K562 (cell line): ENCODE measurements around the gene SLC39A3. TPM values are rescaled to one million over a fixed set of nuclear protein-coding genes. Genes with fewer than 3 reads are reported as not detected.

Source experiments
- EP400 ChIP-seq: fragments of 450-650 bp; IDR thresholded peaks from 2 replicates; pipeline ENCODE4 v1.6.1; 2017; ENCODE audit warnings: antibody characterized with exemption, mild to moderate bottlenecking, moderate library complexity
- ETS1 ChIP-seq: conservative IDR thresholded peaks from 2 replicates; pipeline ENCODE4 v1.6.1; 2011; ENCODE audit warnings: low read depth, mild to moderate bottlenecking, low read length; ENCODE audit not compliant: control insufficient read depth
- L3MBTL2 ChIP-seq: fragments of 450-650 bp; IDR thresholded peaks from 2 replicates; pipeline ENCODE4 v1.6.1; 2016; ENCODE audit warnings: mild to moderate bottlenecking, moderate library complexity
- SAFB ChIP-seq: fragments of 200-400 bp; formaldehyde crosslinking; IDR thresholded peaks from 2 replicates; pipeline ENCODE4 v1.6.1; 2017; ENCODE audit warnings: low read depth, low read length, borderline replicate concordance
- SAP30 ChIP-seq: fragments of 200-600 bp; sonication (generic); IDR thresholded peaks from 2 replicates; pipeline ENCODE4 v1.6.1; 2012; ENCODE audit warnings: borderline replicate concordance, low read depth, mild to moderate bottlenecking, moderate library complexity, low read length, control low read depth, inconsistent platforms; ENCODE audit not compliant: insufficient read depth, poor library complexity, severe bottlenecking
- SFPQ ChIP-seq: fragments of 200-400 bp; formaldehyde crosslinking; IDR thresholded peaks from 2 replicates; pipeline ENCODE4 v1.6.1; 2017; ENCODE audit warnings: mild to moderate bottlenecking, low read depth, low read length, moderate library complexity
- SIN3A ChIP-seq, 2 experiments: fragments of 150-350 bp in 1 of 2; IDR thresholded peaks; 2 replicates each; pipeline ENCODE4 v1.6.1; 2011 to 2016; ENCODE audit warnings: borderline replicate concordance in 2 of 2, low read depth in 2 of 2, low read length in 2 of 2, mild to moderate bottlenecking in 2 of 2, moderate library complexity in 2 of 2; ENCODE audit not compliant: control insufficient read depth in 1 of 2
- TAL1 ChIP-seq: fragments of 450-650 bp; IDR thresholded peaks from 2 replicates; pipeline ENCODE4 v1.6.1; 2016; ENCODE audit warnings: mild to moderate bottlenecking
- THAP7 ChIP-seq: fragments of 250-450 bp; sonication (Bioruptor Pico); IDR thresholded peaks from 2 replicates; pipeline ENCODE4 v1.5.0; 2021
- VEZF1 ChIP-seq: fragments of 200-800 bp; sonication (Bioruptor generic); IDR thresholded peaks from 2 replicates; pipeline ENCODE4 v1.6.1; 2017; ENCODE audit warnings: missing genetic modification characterization, missing compliant biosample characterization
- ZBTB11 ChIP-seq, 3 experiments: fragments of 200-800 bp in 1 of 3; fragments of 250-450 bp in 1 of 3; fragments of 450-650 bp in 1 of 3; sonication (Bioruptor Pico) in 1 of 3; sonication (Bioruptor generic) in 1 of 3; formaldehyde crosslinking in 1 of 3; IDR thresholded peaks; 2 replicates each; pipeline versions ENCODE4 v1.6.1 to v1.8.0; 2016 to 2022; ENCODE audit warnings: mild to moderate bottlenecking in 2 of 3, missing genetic modification characterization in 2 of 3, missing compliant biosample characterization in 1 of 3, moderate library complexity in 1 of 3
- ZKSCAN8 ChIP-seq: fragments of 200-800 bp; sonication (Bioruptor generic); IDR thresholded peaks from 2 replicates; pipeline ENCODE4 v1.6.1; 2016; ENCODE audit warnings: missing genetic modification characterization, missing compliant biosample characterization
- polyA plus RNA-seq, 8 experiments: library from polyadenylated mRNA; depleted of rRNA in 4 of 8; stranded (reverse) in 5 of 8; unstranded in 3 of 8; fragments of >200 nt; fragmentation: Nextera tagmentation in 2 of 8; fragmentation: Illumina TruSeq in 1 of 8; extraction: Ambion mirVana in 2 of 8; extraction: Trizol in 1 of 8; gene quantifications; 2 replicates each; pipeline versions ENCODE4 v1.2.1 to v1.2.3, GENCODE V29; 2011 to 2014; ENCODE audit warnings: inconsistent platforms in 1 of 8, missing spikeins in 1 of 8
- total RNA-seq, 7 experiments: library from RNA; depleted of rRNA in 6 of 7; stranded (reverse); fragments of >200 nt in 6 of 7; fragmentation: Illumina TruSeq in 2 of 7; extraction: Trizol in 2 of 7; gene quantifications; 2 replicates each; pipeline versions ENCODE4 v1.2.1 to v1.2.3, GENCODE V29; 2011 to 2021; ENCODE audit warnings: low replicate concordance in 1 of 7

Gene SLC39A3
- total and polyA plus RNA-seq, 9 of the 15 experiments (the other 6 are each of a cell fraction or from before 2014, with no cell fraction given) = 2.3 to 215 (median 127) TPM

GRCh38 chr19:2785244-2785997, 45.6 kb upstream of the SLC39A3 start, which contains the start of gene THOP1 (continued):
- 0 out of 6 replicates have a peak, but pooled peaks of 1 of the 3 experiments have one; percentile 18 for TF ChIP-seq ZBTB11 (CRISPR knock-in tag; IDR thresholded peaks at IDR 0.05)
- 0 out of 2 replicates have a peak, but pooled peaks have one; percentile 50 for TF ChIP-seq ETS1
- TF ChIP-seq VEZF1 = peak; percentile 71
- TF ChIP-seq SAFB = no peak
- peak; percentile 97 for TF ChIP-seq SAP30
- TF ChIP-seq EP400 = peak; percentile 47
- peak; percentile 67 to 94; a peak in 2 of 4 replicates for TF ChIP-seq SIN3A (IDR thresholded peaks at IDR 0.05; ENCODE audit: borderline replicate concordance in 2 of 2, control insufficient read depth in 1 of 2, low read depth in 2 of 2, low read length in 2 of 2)
- no peak for TF ChIP-seq TAL1
- peak; percentile 75; the same call in 1 of the 2 replicates for TF ChIP-seq L3MBTL2
- TF ChIP-seq THAP7 (CRISPR knock-in tag) = no peak
- TF ChIP-seq ZKSCAN8 (CRISPR knock-in tag) = no peak
- no peak for TF ChIP-seq SFPQ
